Psoas muscle (tissue), 8 donors: ENCODE measurements around the gene SERPINI1. TPM values are rescaled to one million over a fixed set of nuclear protein-coding genes. Genes with fewer than 3 reads are reported as not detected.

ENCODE experiments used
- ATAC-seq, 4 donors: fragments of 200-7000 bp; cut with Tn5 transposase; one replicate each; pipeline ENCODE4 v1.9.1; 2020; ENCODE audit warnings: moderate library complexity in 3 of 4, mild to moderate bottlenecking in 2 of 4
- DNase-seq, 2 donors: peaks; one replicate each; pipeline ENCODE4 v3.0.0-alpha.2; 2020
- H3K27ac ChIP-seq: fragments of 200-600 bp; one replicate; pipeline ENCODE4 v1.8.0; 2022
- H3K27me3 ChIP-seq, 3 donors: fragments of 200-600 bp in 1 of 3; one replicate each; pipeline versions ENCODE4 v1.6.1 to v1.8.0; 2013 to 2022; ENCODE audit warnings: low read length in 2 of 3, mild to moderate bottlenecking in 2 of 3, moderate library complexity in 1 of 3; ENCODE audit not compliant: insufficient read depth in 3 of 3
- H3K36me3 ChIP-seq, 2 donors: fragments of 200-600 bp in 1 of 2; one replicate each; pipeline versions ENCODE4 v1.6.1 to v1.8.0; 2013 to 2022; ENCODE audit warnings: low read depth in 1 of 2, mild to moderate bottlenecking in 1 of 2, moderate library complexity in 1 of 2; ENCODE audit not compliant: insufficient read depth in 1 of 2
- H3K4me1 ChIP-seq: fragments of 200-600 bp; one replicate; pipeline ENCODE4 v1.8.0; 2022
- H3K4me3 ChIP-seq: fragments of 200-600 bp; one replicate; pipeline ENCODE4 v1.8.0; 2022; ENCODE audit warnings: mild to moderate bottlenecking
- H3K9me3 ChIP-seq: fragments of 200-600 bp; one replicate; pipeline ENCODE4 v1.8.0; 2022
- whole genome bisulfite sequencing, 3 donors: extraction: QIAGEN DNeasy Blood & Tissue Kit; methylation state at CpG; one replicate each; pipeline versions ENCODE4 v1.1.6 to v1.1.7; 2013; 5-methylcytosine and 5-hydroxymethylcytosine counted together
- intact Hi-C, 2 donors: fragments of 100-400 bp; cut with DNase I; formaldehyde crosslinking; loops; one replicate each; pipeline versions ENCODE4 v1.11.0 to v1.14.2; 2022
- polyA plus RNA-seq, 3 donors: library from polyadenylated mRNA; stranded (reverse); fragments of 200-250 nt; gene quantifications; one replicate each; pipeline ENCODE4 v1.2.3, GENCODE V29; 2013
- total RNA-seq, 4 donors: library from RNA; stranded (reverse); fragmentation: NEBNext Ultra II Directional in 2 of 4; extraction: Animal tissue kit (Norgen Biotek cat#: 25700) in 2 of 4; gene quantifications; one replicate each; pipeline versions ENCODE4 v1.2.1 to v1.2.4, GENCODE V29; 2021 to 2023
- TF ChIP-seq, protein P1 (sequence below): fragments of 200-600 bp; IDR thresholded peaks from one replicate; pipeline ENCODE4 v1.8.0; 2022; ENCODE audit warnings: antibody characterized with exemption
- donor health status: healthy with polysubstance abuse.
- donor health status: DM: no; HTN: no; CAD: no; lungs with moderate emphysema.
- donor health status: Bipolar disorder and iron deficiency.
- donor health status: healthy.
- donor health status: DM: yes; HTN: yes; CAD: no.
- donor health status: DM: no; HTN: no; CAD: no.
- donor health status: DM: no; HTN: no; CAD: no.
- donor health status: DM: yes; HTN: yes; CAD: no.

The SERPINI1 gene
- total and polyA plus RNA-seq, 7 donors: 1.8 to 5.0 (median 3.4) TPM

GRCh38 chr3:167712445-167712844, 23.1 kb upstream of the SERPINI1 start:
- intact Hi-C loops: no loop called here
- Histone ChIP-seq H3K9me3 (no peaks in the 10 kb centered on the region), H3K27me3 (no peaks in the 10 kb centered on the region), H3K36me3 (peaks cover 0 to 19% of the 10 kb centered on the region in 2 donors), H3K27ac (no peak overlapping the region), H3K4me1 (peaks cover 6% of the 10 kb centered on the region), H3K4me3 (no peak overlapping the region)
- TF ChIP-seq, protein P1, sequence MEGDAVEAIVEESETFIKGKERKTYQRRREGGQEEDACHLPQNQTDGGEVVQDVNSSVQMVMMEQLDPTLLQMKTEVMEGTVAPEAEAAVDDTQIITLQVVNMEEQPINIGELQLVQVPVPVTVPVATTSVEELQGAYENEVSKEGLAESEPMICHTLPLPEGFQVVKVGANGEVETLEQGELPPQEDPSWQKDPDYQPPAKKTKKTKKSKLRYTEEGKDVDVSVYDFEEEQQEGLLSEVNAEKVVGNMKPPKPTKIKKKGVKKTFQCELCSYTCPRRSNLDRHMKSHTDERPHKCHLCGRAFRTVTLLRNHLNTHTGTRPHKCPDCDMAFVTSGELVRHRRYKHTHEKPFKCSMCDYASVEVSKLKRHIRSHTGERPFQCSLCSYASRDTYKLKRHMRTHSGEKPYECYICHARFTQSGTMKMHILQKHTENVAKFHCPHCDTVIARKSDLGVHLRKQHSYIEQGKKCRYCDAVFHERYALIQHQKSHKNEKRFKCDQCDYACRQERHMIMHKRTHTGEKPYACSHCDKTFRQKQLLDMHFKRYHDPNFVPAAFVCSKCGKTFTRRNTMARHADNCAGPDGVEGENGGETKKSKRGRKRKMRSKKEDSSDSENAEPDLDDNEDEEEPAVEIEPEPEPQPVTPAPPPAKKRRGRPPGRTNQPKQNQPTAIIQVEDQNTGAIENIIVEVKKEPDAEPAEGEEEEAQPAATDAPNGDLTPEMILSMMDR: no peak
- ATAC-seq: no peak
- WGBS, 3 donors: 97 to 99% (median 98%) methylated on average over 3 of the region's 3 CpGs
- no peak for DNase-seq

- DNase-seq (no peak), ATAC-seq (no peak)
- no peaks in the 10 kb centered on the region for H3K9me3 ChIP-seq
- TF ChIP-seq, protein P1: no peak
- peaks cover 0 to 29% of the 10 kb centered on the region in 2 donors for H3K36me3 ChIP-seq
- H3K4me3 ChIP-seq: no peak overlapping the region
- no peaks in the 10 kb centered on the region for H3K27me3 ChIP-seq
- WGBS, 3 donors: 96 to 100% (median 97%) methylated on average over 1 of the region's 1 CpG
- no peak overlapping the region for H3K27ac ChIP-seq
- intact Hi-C loops: no loop called here
- H3K4me1 ChIP-seq: peaks cover 6% of the 10 kb centered on the region
These were observed 20.6 kb upstream of the SERPINI1 start for GRCh38 chr3:167714871-167715270.

DNA sequence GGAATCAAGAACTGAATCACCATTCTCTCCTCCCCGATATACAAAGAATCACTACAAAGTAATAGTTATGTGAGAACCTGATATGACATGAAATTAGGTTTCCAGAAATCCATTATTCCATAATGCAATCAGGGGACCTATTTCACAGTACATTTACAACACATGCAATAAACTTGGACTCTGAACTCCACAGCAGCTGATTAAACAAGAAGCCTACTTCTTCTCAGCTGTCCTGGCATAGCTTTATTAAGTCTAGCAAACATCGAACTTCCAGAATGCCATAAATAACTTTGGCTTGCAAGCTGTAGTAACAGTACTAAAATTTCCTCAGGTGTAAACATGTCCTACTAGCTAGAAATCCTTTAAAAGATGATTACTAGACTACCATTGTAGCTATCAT, 18.6 kb upstream of the SERPINI1 start:
- Histone ChIP-seq H3K9me3 (no peaks in the 10 kb centered on the region), H3K27ac (no peak overlapping the region), H3K4me3 (no peak overlapping the region), H3K4me1 (peaks cover 6% of the 10 kb centered on the region), H3K36me3 (peaks cover 0 to 23% of the 10 kb centered on the region in 2 donors), H3K27me3 (no peaks in the 10 kb centered on the region)
- no peak for DNase-seq
- 10 to 58% (median 55%) methylated on average over 2 of the region's 2 CpGs for WGBS, 3 donors
- ATAC-seq: no peak
- TF ChIP-seq, protein P1: no peak
- intact Hi-C loops: no loop called here

- H3K27ac ChIP-seq: no peak overlapping the region
- no peaks in the 10 kb centered on the region for H3K27me3 ChIP-seq
- peaks cover 0 to 23% of the 10 kb centered on the region in 2 donors for H3K36me3 ChIP-seq
- no peaks in the 10 kb centered on the region for H3K9me3 ChIP-seq
- DNase-seq (no peak), ATAC-seq (no peak)
- TF ChIP-seq, protein P1: no peak
- intact Hi-C loops: no loop called here
- 96 to 100% (median 97%) methylated on average over 1 of the region's 1 CpG for WGBS, 3 donors
- H3K4me1 ChIP-seq: peaks cover 6% of the 10 kb centered on the region
- H3K4me3 ChIP-seq: no peak overlapping the region
These were observed 16.9 kb upstream of the SERPINI1 start for GRCh38 chr3:167718582-167718981.

DNA sequence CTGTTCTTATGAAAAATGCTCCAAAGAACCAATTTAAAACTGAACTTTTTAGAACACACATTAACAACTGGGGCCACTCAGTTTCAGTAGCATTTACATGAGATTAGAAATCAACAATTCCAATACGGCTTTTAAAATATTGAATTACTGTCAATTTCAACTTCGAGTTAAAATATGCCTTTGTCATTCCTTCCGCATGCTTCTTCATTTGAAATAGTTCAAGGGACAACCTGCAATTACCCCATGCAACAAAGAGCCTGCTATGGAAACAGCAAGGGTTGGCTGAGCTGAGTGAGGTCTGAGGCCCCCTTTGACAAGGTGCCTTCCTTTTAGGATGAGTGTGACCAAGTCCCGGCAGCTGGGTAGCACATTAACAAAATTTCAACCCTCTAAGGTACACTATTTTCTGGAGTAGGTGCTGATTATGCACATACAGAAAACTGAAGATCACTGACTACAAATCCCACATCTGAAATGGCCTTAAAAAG, 12.5 kb upstream of the SERPINI1 start:
- Histone ChIP-seq H3K27me3 (no peaks in the 10 kb centered on the region), H3K36me3 (peaks cover 0 to 21% of the 10 kb centered on the region in 2 donors), H3K27ac (no peak overlapping the region), H3K4me1 (peaks cover 8% of the 10 kb centered on the region), H3K4me3 (no peak overlapping the region), H3K9me3 (no peaks in the 10 kb centered on the region)
- 83 to 90% (median 84%) methylated on average over 4 of the region's 4 CpGs for WGBS, 3 donors
- intact Hi-C loops: no loop called here
- TF ChIP-seq, protein P1: no peak
- ATAC-seq: no peak
- no peak for DNase-seq
